CD14-positive monocyte (primary cell): ENCODE measurements around the gene LTBP1. TPM values are rescaled to one million over a fixed set of nuclear protein-coding genes. Genes with fewer than 3 reads are reported as not detected.

Experiments
- DNase-seq, 3 donors: peaks; one replicate each; pipeline ENCODE4 v3.0.0-alpha.2; 2011 to 2022
- H2AFZ ChIP-seq: 2 replicates; pipeline ENCODE4 v1.6.0; 2012; ENCODE audit warnings: mild to moderate bottlenecking, low read depth, low read length, inconsistent platforms; ENCODE audit not compliant: insufficient read depth, poor library complexity, severe bottlenecking
- H3K27ac ChIP-seq, 2 donors: 1 replicate in 1 of 2; 2 replicates in 1 of 2; pipeline ENCODE4 v1.5.1; 2012 to 2013; ENCODE audit warnings: low read length in 2 of 2, control low read depth in 1 of 2, inconsistent platforms in 1 of 2, low read depth in 1 of 2, mild to moderate bottlenecking in 1 of 2
- H3K27me3 ChIP-seq, 2 donors: one replicate each; pipeline versions ENCODE4 v1.6.0 to v1.6.1; 2011 to 2013; ENCODE audit warnings: low read length in 2 of 2; ENCODE audit not compliant: control insufficient read depth in 2 of 2, insufficient read depth in 2 of 2
- H3K36me3 ChIP-seq, 2 donors: replicated peaks in 1 of 2; 1 replicate in 1 of 2; 2 replicates in 1 of 2; pipeline versions ENCODE4 v1.5.1 to v1.6.1; 2012 to 2013; ENCODE audit warnings: low read length in 2 of 2, control low read depth in 1 of 2, inconsistent platforms in 1 of 2, mild to moderate bottlenecking in 1 of 2; ENCODE audit not compliant: insufficient read depth in 2 of 2, control insufficient read depth in 1 of 2
- H3K4me1 ChIP-seq, 2 donors: 1 replicate in 1 of 2; 2 replicates in 1 of 2; pipeline versions ENCODE4 v1.5.1 to v1.6.1; 2012 to 2013; ENCODE audit warnings: low read length in 2 of 2, control low read depth in 1 of 2, inconsistent platforms in 1 of 2, mild to moderate bottlenecking in 1 of 2, moderate library complexity in 1 of 2; ENCODE audit not compliant: insufficient read depth in 2 of 2, control insufficient read depth in 1 of 2
- H3K4me2 ChIP-seq: replicated peaks from 2 replicates; pipeline ENCODE3; 2012; ENCODE audit warnings: low read length, moderate library complexity, mild to moderate bottlenecking; ENCODE audit not compliant: poor library complexity, severe bottlenecking; ENCODE audit errors: extremely low read depth
- H3K4me3 ChIP-seq, 3 experiments: fragments of 200-600 bp in 1 of 3; sonication (generic) in 1 of 3; replicated peaks in 1 of 3; 1 replicate in 2 of 3; 2 replicates in 1 of 3; pipeline ENCODE4 v1.5.1; 2011 to 2013; ENCODE audit warnings: low read length in 3 of 3, mild to moderate bottlenecking in 3 of 3, control low read depth in 2 of 3, low read depth in 2 of 3, inconsistent platforms in 1 of 3, moderate library complexity in 1 of 3
- H3K79me2 ChIP-seq: 2 replicates; pipeline ENCODE4 v1.6.0; 2012; ENCODE audit warnings: mild to moderate bottlenecking, control low read depth, inconsistent platforms, low read length, moderate library complexity; ENCODE audit not compliant: insufficient read depth
- H3K9ac ChIP-seq: 2 replicates; pipeline ENCODE4 v1.6.0; 2017; ENCODE audit warnings: low read length, mild to moderate bottlenecking; ENCODE audit not compliant: insufficient read depth, poor library complexity, severe bottlenecking
- H3K9me3 ChIP-seq, 2 donors: replicated peaks in 1 of 2; 1 replicate in 1 of 2; 2 replicates in 1 of 2; pipeline versions ENCODE4 v1.5.1 to v1.6.1; 2012 to 2013; ENCODE audit warnings: low read length in 2 of 2, control low read depth in 1 of 2; ENCODE audit not compliant: control insufficient read depth in 1 of 2, insufficient read depth in 1 of 2
- H4K20me1 ChIP-seq: 2 replicates; pipeline ENCODE4 v1.6.0; 2012; ENCODE audit warnings: mild to moderate bottlenecking, low read length, control low read depth, moderate library complexity; ENCODE audit not compliant: insufficient read depth
- H3K27ac Mint-ChIP-seq, 7 donors: one replicate each; pipeline ENCODE4 v1.8.0; 2020; ENCODE audit warnings: mild to moderate bottlenecking in 7 of 7, mixed read lengths in 7 of 7, moderate library complexity in 6 of 7, inconsistent platforms in 2 of 7
- H3K27me3 Mint-ChIP-seq, 3 donors: one replicate each; pipeline ENCODE4 v1.8.0; 2021 to 2022; ENCODE audit warnings: low read depth in 3 of 3, mild to moderate bottlenecking in 3 of 3, mixed read lengths in 3 of 3, moderate library complexity in 3 of 3, inconsistent platforms in 1 of 3
- H3K36me3 Mint-ChIP-seq, 2 donors: one replicate each; pipeline ENCODE4 v1.8.0; 2020; ENCODE audit warnings: mixed read lengths in 2 of 2, inconsistent platforms in 1 of 2, mild to moderate bottlenecking in 1 of 2
- H3K4me1 Mint-ChIP-seq: one replicate; pipeline ENCODE4 v1.8.0; 2020; ENCODE audit warnings: mild to moderate bottlenecking, mixed read lengths
- H3K4me3 Mint-ChIP-seq, 2 donors: one replicate each; pipeline ENCODE4 v1.8.0; 2020; ENCODE audit warnings: mild to moderate bottlenecking in 2 of 2, mixed read lengths in 2 of 2, moderate library complexity in 1 of 2
- H3K9me3 Mint-ChIP-seq, 7 donors: one replicate each; pipeline ENCODE4 v1.8.0; 2020 to 2022; ENCODE audit warnings: mixed read lengths in 7 of 7, mild to moderate bottlenecking in 6 of 7, moderate library complexity in 6 of 7, inconsistent platforms in 2 of 7
- WGBS: methylation state at CpG from one replicate; pipeline ENCODE4 v1.1.5; 2013; ENCODE audit warnings: missing lambda C conversion rate; ENCODE audit not compliant: insufficient coverage; 5-methylcytosine and 5-hydroxymethylcytosine counted together
- intact Hi-C, 2 donors: fragments of 100-400 bp; cut with micrococcal nuclease; formaldehyde crosslinking; loops; one replicate each; pipeline versions ENCODE4 v1.15.0 to v1.15.1; 2023
- polyA plus RNA-seq, 3 donors: library from polyadenylated mRNA; depleted of rRNA in 1 of 3; unstranded in 2 of 3; stranded (reverse) in 1 of 3; fragments of 300-500 nt in 2 of 3; fragments of >200 nt in 1 of 3; fragmentation: Illumina TruSeq in 2 of 3; gene quantifications; 1 replicate in 2 of 3; 2 replicates in 1 of 3; pipeline ENCODE4 v1.2.3, GENCODE V29; 2012 to 2021
- TF ChIP-seq, protein P1 (sequence below): fragments of 200-600 bp; IDR thresholded peaks from one replicate; pipeline ENCODE4 v1.8.0; 2022; ENCODE audit warnings: antibody characterized with exemption, mild to moderate bottlenecking

LTBP1 gene
- polyA plus RNA-seq, 3 donors: 0.18 to 0.24 TPM; not detected in 1

DNA sequence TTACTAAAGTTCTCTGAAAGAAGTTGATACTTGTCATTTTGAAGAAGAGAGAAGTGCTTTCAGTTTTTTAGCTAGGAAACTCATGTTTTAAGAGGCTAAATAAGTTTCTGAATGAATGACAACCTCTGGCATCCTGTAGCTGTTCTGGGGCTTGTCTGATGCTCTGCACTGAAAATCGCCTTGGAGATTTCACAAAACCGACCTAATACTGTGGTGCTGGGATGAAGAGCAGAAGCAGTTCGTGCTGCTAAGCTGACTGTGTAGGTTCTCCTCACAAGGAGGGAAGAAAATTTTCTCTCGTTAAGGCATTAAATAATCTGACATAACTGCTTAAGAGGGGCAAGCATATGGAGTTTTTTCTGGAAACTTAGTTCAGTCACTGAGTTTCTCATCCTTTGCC is 193.2 kb downstream of the LTBP1 start:
- H3K36me3 ChIP-seq: no peaks in the 10 kb centered on the region
- H3K4me2 ChIP-seq: no peak overlapping the region
- H3K9me3 Mint-ChIP-seq: peaks cover 0 to 4% (median 2%) of the 10 kb centered on the region in 7 donors
- no peak overlapping the region for H2AFZ ChIP-seq
- H3K4me3 ChIP-seq: no peak overlapping the region
- H3K27me3 Mint-ChIP-seq: peaks cover 2 to 3% (median 3%) of the 10 kb centered on the region in 3 donors
- no peaks in the 10 kb centered on the region for H3K9me3 ChIP-seq
- H3K4me3 Mint-ChIP-seq: no peak overlapping the region
- H3K9ac ChIP-seq: no peak overlapping the region
- H3K4me1 Mint-ChIP-seq: peaks cover 30% of the 10 kb centered on the region
- H4K20me1 ChIP-seq: no peaks in the 10 kb centered on the region
- no peak overlapping the region for H3K27ac ChIP-seq
- intact Hi-C loops: no loop called here
- H3K79me2 ChIP-seq: no peaks in the 10 kb centered on the region
- H3K27ac Mint-ChIP-seq: no peak overlapping the region
- peaks cover 11 to 13% of the 10 kb centered on the region in 2 donors for H3K4me1 ChIP-seq
- WGBS: 100% methylated on average over 3 of the region's 4 CpGs
- H3K36me3 Mint-ChIP-seq: no peaks in the 10 kb centered on the region
- no peaks in the 10 kb centered on the region for H3K27me3 ChIP-seq
- no peak for DNase-seq
- TF ChIP-seq, protein P1, sequence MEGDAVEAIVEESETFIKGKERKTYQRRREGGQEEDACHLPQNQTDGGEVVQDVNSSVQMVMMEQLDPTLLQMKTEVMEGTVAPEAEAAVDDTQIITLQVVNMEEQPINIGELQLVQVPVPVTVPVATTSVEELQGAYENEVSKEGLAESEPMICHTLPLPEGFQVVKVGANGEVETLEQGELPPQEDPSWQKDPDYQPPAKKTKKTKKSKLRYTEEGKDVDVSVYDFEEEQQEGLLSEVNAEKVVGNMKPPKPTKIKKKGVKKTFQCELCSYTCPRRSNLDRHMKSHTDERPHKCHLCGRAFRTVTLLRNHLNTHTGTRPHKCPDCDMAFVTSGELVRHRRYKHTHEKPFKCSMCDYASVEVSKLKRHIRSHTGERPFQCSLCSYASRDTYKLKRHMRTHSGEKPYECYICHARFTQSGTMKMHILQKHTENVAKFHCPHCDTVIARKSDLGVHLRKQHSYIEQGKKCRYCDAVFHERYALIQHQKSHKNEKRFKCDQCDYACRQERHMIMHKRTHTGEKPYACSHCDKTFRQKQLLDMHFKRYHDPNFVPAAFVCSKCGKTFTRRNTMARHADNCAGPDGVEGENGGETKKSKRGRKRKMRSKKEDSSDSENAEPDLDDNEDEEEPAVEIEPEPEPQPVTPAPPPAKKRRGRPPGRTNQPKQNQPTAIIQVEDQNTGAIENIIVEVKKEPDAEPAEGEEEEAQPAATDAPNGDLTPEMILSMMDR: no peak

DNA sequence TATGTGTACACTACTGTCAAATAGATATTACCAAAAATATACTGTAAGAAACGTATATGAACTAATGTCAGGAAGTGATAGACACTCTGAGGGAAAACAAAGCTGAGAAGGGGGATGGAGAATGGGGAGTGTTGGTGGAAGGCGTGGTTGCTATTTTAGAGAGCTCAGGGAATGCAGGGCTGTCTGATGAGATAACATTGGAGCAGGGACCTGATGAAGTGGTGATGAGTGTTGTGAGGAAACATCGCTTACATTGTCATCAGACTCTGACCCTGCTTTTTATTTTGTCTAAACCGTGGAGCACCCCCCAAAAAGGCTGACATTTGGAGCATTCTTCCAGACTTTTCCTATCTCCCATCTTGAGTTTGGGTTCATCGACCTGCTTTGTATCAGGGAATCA is 194.7 kb downstream of the LTBP1 start:
- H3K4me1 ChIP-seq: peaks cover 3% of the 10 kb centered on the region in 2 donors
- TF ChIP-seq, protein P1: no peak
- intact Hi-C loops: no loop called here
- no peaks in the 10 kb centered on the region for H3K9me3 ChIP-seq
- Mint-ChIP-seq H3K27ac (no peak overlapping the region), H3K4me3 (no peak overlapping the region), H3K9me3 (peaks cover 0 to 4% (median 3%) of the 10 kb centered on the region in 7 donors), H3K27me3 (peaks cover 2 to 3% (median 3%) of the 10 kb centered on the region in 3 donors), H3K4me1 (peaks cover 14% of the 10 kb centered on the region), H3K36me3 (no peaks in the 10 kb centered on the region)
- no peak overlapping the region for H3K4me2 ChIP-seq
- H4K20me1 ChIP-seq: no peaks in the 10 kb centered on the region
- H3K36me3 ChIP-seq: no peaks in the 10 kb centered on the region
- DNase-seq: no peak
- no peaks in the 10 kb centered on the region for H3K27me3 ChIP-seq
- no peaks in the 10 kb centered on the region for H3K79me2 ChIP-seq
- no peak overlapping the region for H3K9ac ChIP-seq
- H2AFZ ChIP-seq: no peak overlapping the region
- WGBS: 100% methylated on average over 1 of the region's 5 CpGs
- no peak overlapping the region for H3K4me3 ChIP-seq
- no peak overlapping the region for H3K27ac ChIP-seq
